ENCODE data around the gene ATF6B.

ATF6B gene

GRCh38 chr6:32127717-32128592 is at the start of gene ATF6B:
Gene ATF6B (minus strand): TSS chr6:32128246. CDS start chr6:32128207, 39 bp downstream.
- DNase-seq: peak; percentile 99

GRCh38 chr6:32177183-32177787 is 49.2 kb upstream of the ATF6B start:
- DNase-seq: peak; percentile 75

- DNase-seq: no peak
Measured at GRCh38 chr6:32176476-32177182, 48.6 kb upstream of the ATF6B start.

- DNase-seq: peak; percentile 98
Measured at GRCh38 chr6:32175711-32176475, 47.8 kb upstream of the ATF6B start, which contains the start of gene AGPAT1. Gene AGPAT1 (minus strand): TSS chr6:32176084. CDS start chr6:32171496, 4,588 bp downstream.

GRCh38 chr6:32175322-32175710 is 47.3 kb upstream of the ATF6B start:
- no peak for DNase-seq

GRCh38 chr6:32174416-32174815 is 46.4 kb upstream of the ATF6B start:
- no peak for DNase-seq

- no peak for DNase-seq
Measured at GRCh38 chr6:32173051-32173727, 45.1 kb upstream of the ATF6B start.

- no peak for DNase-seq
Measured at GRCh38 chr6:32171234-32171633, 43.2 kb upstream of the ATF6B start.

GRCh38 chr6:32170294-32170693 is 42.2 kb upstream of the ATF6B start:
- DNase-seq: no peak

GRCh38 chr6:32168807-32169591 is 41.0 kb upstream of the ATF6B start:
- DNase-seq: no peak

- no peak for DNase-seq
Measured at GRCh38 chr6:32168350-32168749, 40.3 kb upstream of the ATF6B start.

GRCh38 chr6:32167761-32168262 is 39.8 kb upstream of the ATF6B start:
- DNase-seq: no peak

GRCh38 chr6:32167154-32167760 is 39.2 kb upstream of the ATF6B start:
- DNase-seq: no peak

GRCh38 chr6:32166411-32167061 is 38.5 kb upstream of the ATF6B start:
- no peak for DNase-seq

GRCh38 chr6:32164295-32164694 is 36.2 kb upstream of the ATF6B start, which contains the start of gene EGFL8:
Gene EGFL8 (plus strand): TSS chr6:32164595. CDS start chr6:32166166, 1,571 bp downstream.
- no peak for DNase-seq

- DNase-seq: no peak
Measured at GRCh38 chr6:32163559-32164258, 35.7 kb upstream of the ATF6B start.

- no peak for DNase-seq
Measured at GRCh38 chr6:32158052-32158451, 30.0 kb upstream of the ATF6B start.

- no peak for DNase-seq
Measured at GRCh38 chr6:32156891-32157290, 28.8 kb upstream of the ATF6B start.

- peak; percentile 79 for DNase-seq
Measured at GRCh38 chr6:32154514-32155161, 26.6 kb upstream of the ATF6B start.
